Left lung (tissue), 10 donors: Measurements from ENCODE around the gene SLC44A3. TPM values are rescaled to one million over a fixed set of nuclear protein-coding genes. Genes with fewer than 3 reads are reported as not detected.
A peak's percentile ranks its signal among the peaks of the same experiment; 100 is the strongest.

Source experiments
- ATAC-seq: fragments of 200-7000 bp; cut with Tn5 transposase; one replicate; pipeline ENCODE4 v1.9.1; 2020; ENCODE audit warnings: moderate library complexity
- DNase-seq, 4 donors: peaks; one replicate each; pipeline ENCODE4 v3.0.0-alpha.2; 2013 to 2020
- H3K27ac ChIP-seq, 2 donors: fragments of 200-600 bp; sonication (generic) in 1 of 2; one replicate each; pipeline versions ENCODE4 v1.5.0 to v1.8.0; 2020 to 2021
- H3K27me3 ChIP-seq, 2 donors: fragments of 200-600 bp; sonication (generic) in 1 of 2; one replicate each; pipeline versions ENCODE4 v1.5.0 to v1.8.0; 2020 to 2021
- H3K36me3 ChIP-seq, 2 donors: fragments of 200-600 bp; sonication (generic) in 1 of 2; one replicate each; pipeline versions ENCODE4 v1.5.0 to v1.8.0; 2020 to 2021
- H3K4me1 ChIP-seq, 2 donors: fragments of 200-600 bp; one replicate each; pipeline ENCODE4 v1.8.0; 2021
- H3K4me3 ChIP-seq, 2 donors: fragments of 200-600 bp; sonication (generic) in 1 of 2; one replicate each; pipeline versions ENCODE4 v1.5.0 to v1.8.0; 2020 to 2021; ENCODE audit warnings: mild to moderate bottlenecking in 1 of 2
- H3K9me3 ChIP-seq, 2 donors: fragments of 200-600 bp; sonication (generic) in 1 of 2; one replicate each; pipeline versions ENCODE4 v1.5.0 to v1.8.0; 2020 to 2021
- intact Hi-C, 2 donors: fragments of 100-400 bp; cut with DNase I; formaldehyde crosslinking; loops; one replicate each; pipeline versions ENCODE4 v1.11.2 to v1.14.2; 2022
- polyA plus RNA-seq, 6 donors: library from polyadenylated mRNA; unstranded; fragments of 120-200 nt; gene quantifications; one replicate each; pipeline ENCODE4 v1.2.1, GENCODE V29; 2013; ENCODE audit not compliant: insufficient read length in 6 of 6
- total RNA-seq, 2 donors: library from RNA; stranded (reverse); fragmentation: NEBNext Ultra II Directional; extraction: Animal tissue kit (Norgen Biotek cat#: 25700); gene quantifications; one replicate each; pipeline ENCODE4 v1.2.1, GENCODE V29; 2021
- TF ChIP-seq, protein P1 (sequence below), 2 donors: fragments of 200-600 bp; sonication (generic) in 1 of 2; IDR thresholded peaks; one replicate each; pipeline versions ENCODE4 v1.5.0 to v1.8.0; 2021; ENCODE audit warnings: antibody characterized with exemption in 2 of 2
- donor health status: DM: no; HTN: yes; CAD: no.
- donor health status: DM: no; HTN: no; CAD: no.

The SLC44A3 gene
- total and polyA plus RNA-seq, 8 donors: 14.1 to 49.9 (median 37.6) TPM

- no peaks in the 10 kb centered on the region for H3K36me3 ChIP-seq
- peaks cover 7 to 8% of the 10 kb centered on the region in 2 donors for H3K4me1 ChIP-seq
- H3K27me3 ChIP-seq: no peaks in the 10 kb centered on the region
- DNase-seq: no peak
- H3K27ac ChIP-seq: peak overlapping the region; percentile 80 to 86
- H3K9me3 ChIP-seq: no peaks in the 10 kb centered on the region
- no peak overlapping the region for H3K4me3 ChIP-seq
- TF ChIP-seq, protein P1, sequence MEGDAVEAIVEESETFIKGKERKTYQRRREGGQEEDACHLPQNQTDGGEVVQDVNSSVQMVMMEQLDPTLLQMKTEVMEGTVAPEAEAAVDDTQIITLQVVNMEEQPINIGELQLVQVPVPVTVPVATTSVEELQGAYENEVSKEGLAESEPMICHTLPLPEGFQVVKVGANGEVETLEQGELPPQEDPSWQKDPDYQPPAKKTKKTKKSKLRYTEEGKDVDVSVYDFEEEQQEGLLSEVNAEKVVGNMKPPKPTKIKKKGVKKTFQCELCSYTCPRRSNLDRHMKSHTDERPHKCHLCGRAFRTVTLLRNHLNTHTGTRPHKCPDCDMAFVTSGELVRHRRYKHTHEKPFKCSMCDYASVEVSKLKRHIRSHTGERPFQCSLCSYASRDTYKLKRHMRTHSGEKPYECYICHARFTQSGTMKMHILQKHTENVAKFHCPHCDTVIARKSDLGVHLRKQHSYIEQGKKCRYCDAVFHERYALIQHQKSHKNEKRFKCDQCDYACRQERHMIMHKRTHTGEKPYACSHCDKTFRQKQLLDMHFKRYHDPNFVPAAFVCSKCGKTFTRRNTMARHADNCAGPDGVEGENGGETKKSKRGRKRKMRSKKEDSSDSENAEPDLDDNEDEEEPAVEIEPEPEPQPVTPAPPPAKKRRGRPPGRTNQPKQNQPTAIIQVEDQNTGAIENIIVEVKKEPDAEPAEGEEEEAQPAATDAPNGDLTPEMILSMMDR (IDR thresholded peaks at IDR 0.05): no peak
- intact Hi-C loops: no loop called here
- peak; percentile 6 for ATAC-seq
These were observed 36.0 kb upstream of the SLC44A3 start for GRCh38 chr1:94784190-94784515.

- no peaks in the 10 kb centered on the region for H3K9me3 ChIP-seq
- H3K36me3 ChIP-seq: no peaks in the 10 kb centered on the region
- H3K4me3 ChIP-seq: no peak overlapping the region
- no peak for DNase-seq
- ATAC-seq: no peak
- intact Hi-C loops: no loop called here
- no peak overlapping the region for H3K27ac ChIP-seq
- peaks cover 14 to 23% of the 10 kb centered on the region in 2 donors for H3K4me1 ChIP-seq
- TF ChIP-seq, protein P1 (IDR thresholded peaks at IDR 0.05): no peak
- no peaks in the 10 kb centered on the region for H3K27me3 ChIP-seq
These were observed 32.5 kb upstream of the SLC44A3 start for GRCh38 chr1:94787691-94788090.

- no peak for DNase-seq
- Histone ChIP-seq H3K4me3 (no peak overlapping the region), H3K9me3 (no peaks in the 10 kb centered on the region), H3K36me3 (no peaks in the 10 kb centered on the region), H3K27me3 (no peaks in the 10 kb centered on the region), H3K27ac (no peak overlapping the region), H3K4me1 (peaks cover 15 to 28% of the 10 kb centered on the region in 2 donors)
- TF ChIP-seq, protein P1 (IDR thresholded peaks at IDR 0.05): no peak
- ATAC-seq: no peak
- intact Hi-C loops: no loop called here
These were observed 29.9 kb upstream of the SLC44A3 start for GRCh38 chr1:94790246-94790645.

GRCh38 chr1:94790670-94791069, 29.5 kb upstream of the SLC44A3 start:
- Histone ChIP-seq H3K4me3 (no peak overlapping the region), H3K36me3 (no peaks in the 10 kb centered on the region), H3K9me3 (no peaks in the 10 kb centered on the region), H3K4me1 (peaks cover 15 to 33% of the 10 kb centered on the region in 2 donors), H3K27ac (no peak overlapping the region), H3K27me3 (no peaks in the 10 kb centered on the region)
- TF ChIP-seq, protein P1 (IDR thresholded peaks at IDR 0.05): no peak
- ATAC-seq (no peak), DNase-seq (no peak)
- intact Hi-C loops: no loop called here

DNA sequence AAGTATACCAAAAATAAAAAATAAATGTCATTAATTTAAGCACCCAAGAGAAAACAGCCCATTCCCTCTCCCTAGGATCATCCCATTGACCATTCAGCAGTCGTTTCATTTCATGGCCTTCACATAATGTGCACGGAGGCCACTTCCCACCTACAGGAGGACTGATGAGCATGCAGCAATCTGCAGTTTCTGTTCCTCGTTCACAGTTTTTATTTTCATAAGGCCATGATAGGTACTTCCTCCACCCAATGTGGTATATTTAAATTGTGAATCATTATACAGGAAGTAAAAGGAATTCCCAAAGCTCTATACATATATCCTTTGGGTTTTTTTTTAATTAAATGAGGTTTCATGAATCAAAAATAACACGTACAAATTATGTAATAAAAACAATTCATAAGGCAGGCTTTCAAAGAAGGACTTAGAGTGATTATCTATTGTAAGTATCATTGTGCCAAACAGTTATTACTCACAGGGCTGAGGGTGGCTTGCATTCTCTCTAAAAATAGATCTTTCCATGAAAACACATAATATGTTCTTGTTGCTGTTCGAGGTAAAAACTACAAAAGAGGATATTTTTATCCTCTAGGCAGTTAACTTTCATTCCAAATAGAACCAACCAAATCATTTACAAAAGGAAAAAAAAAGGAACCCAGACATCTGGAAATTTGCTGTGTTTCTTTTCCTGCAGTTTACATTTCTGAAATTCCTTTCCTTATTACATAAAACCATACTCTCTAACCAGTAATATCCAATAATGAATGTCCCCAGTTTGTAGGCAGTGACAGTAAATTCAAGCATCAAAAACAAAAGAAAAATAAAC, 27.5 kb upstream of the SLC44A3 start:
- TF ChIP-seq, protein P1 (IDR thresholded peaks at IDR 0.05): peak in 1 of 2 donors; percentile 14
- DNase-seq: no peak
- no peaks in the 10 kb centered on the region for H3K27me3 ChIP-seq

More for the DNA sequence above, 27.5 kb upstream of the SLC44A3 start:
- intact Hi-C loops: no loop called here
- Histone ChIP-seq H3K36me3 (no peaks in the 10 kb centered on the region), H3K4me1 (peaks cover 15 to 53% of the 10 kb centered on the region in 2 donors), H3K27ac (peak overlapping the region; percentile 1 to 65), H3K9me3 (no peaks in the 10 kb centered on the region), H3K4me3 (no peak overlapping the region)
- ATAC-seq: peak; percentile 82
